NB4 (cell line): ENCODE results near the gene STUM.
"Not testable (repeated sequence)": the region's sequence is repeated elsewhere in the genome, so short reads cannot be mapped to it uniquely, and the experiment has no call there.

Experiments
- DNase-seq: peaks from one replicate; pipeline ENCODE4 v3.0.0; 2010; ENCODE audit warnings: low read depth
- H3K4me3 ChIP-seq: one replicate; pipeline ENCODE4 v1.5.1; 2011; ENCODE audit warnings: mild to moderate bottlenecking, low read depth, low read length, moderate library complexity
- CTCF ChIP-seq: IDR thresholded peaks from one replicate; pipeline ENCODE4 v1.5.1; 2012; ENCODE audit warnings: low read depth, low read length
- MAX ChIP-seq: IDR thresholded peaks from 2 replicates; pipeline ENCODE4 v1.6.1; 2011; ENCODE audit warnings: low read depth, low read length
- MYC ChIP-seq: IDR thresholded peaks from 2 replicates; pipeline ENCODE4 v1.6.1; 2011; ENCODE audit warnings: low read depth, low read length
- POLR2A ChIP-seq: IDR thresholded peaks from 2 replicates; pipeline ENCODE4 v1.6.1; 2011; ENCODE audit warnings: mild to moderate bottlenecking; ENCODE audit not compliant: insufficient read length; ENCODE audit errors: extremely low read depth

The STUM gene

GRCh38 chr1:226608699-226609505, 60.3 kb downstream of the STUM start:
- TF ChIP-seq MAX: no peak
- no peak for TF ChIP-seq MYC
- TF ChIP-seq CTCF: peak; percentile 85
- no peak overlapping the region for H3K4me3 ChIP-seq
- peak; percentile 76 for DNase-seq

- H3K4me3 ChIP-seq: no peak overlapping the region
- DNase-seq: peak; percentile 52
- TF ChIP-seq MAX (no peak), POLR2A (no peak), MYC (no peak), CTCF (no peak)
Measured at GRCh38 chr1:226609836-226610455, 61.4 kb downstream of the STUM start.

GRCh38 chr1:226610671-226611070, 62.1 kb downstream of the STUM start:
- DNase-seq: no peak
- H3K4me3 ChIP-seq: no peak overlapping the region
- TF ChIP-seq POLR2A: no peak
- TF ChIP-seq MAX: no peak
- TF ChIP-seq MYC: no peak
- no peak for TF ChIP-seq CTCF

GRCh38 chr1:226611301-226611700, 62.7 kb downstream of the STUM start:
- no peak for DNase-seq
- TF ChIP-seq MYC: no peak
- no peak for TF ChIP-seq POLR2A
- TF ChIP-seq MAX: no peak
- TF ChIP-seq CTCF: no peak
- H3K4me3 ChIP-seq: no peak overlapping the region

- not testable (repeated sequence) for H3K4me3 ChIP-seq, DNase-seq
Measured at GRCh38 chr1:226611980-226612379, 63.4 kb downstream of the STUM start.

GRCh38 chr1:226615876-226616275, 67.3 kb downstream of the STUM start:
- no peak for TF ChIP-seq CTCF
- TF ChIP-seq POLR2A: no peak
- TF ChIP-seq MYC: no peak
- TF ChIP-seq MAX: no peak

More at GRCh38 chr1:226615876-226616275, 67.3 kb downstream of the STUM start:
- DNase-seq: no peak
- H3K4me3 ChIP-seq: no peak overlapping the region
